Parathyroid adenoma (tissue), 2 donors: ENCODE data around the gene WDR13.
A peak's percentile ranks its signal among the peaks of the same experiment; 100 is the strongest.
"Not testable (repeated sequence)": the region's sequence is repeated elsewhere in the genome, so short reads cannot be mapped to it uniquely, and the experiment has no call there.

ENCODE experiments used
- H2AFZ ChIP-seq: fragments of 300-600 bp; sonication (generic); one replicate; pipeline ENCODE4 v1.7.0; 2017; ENCODE audit warnings: antibody characterized with exemption, mild to moderate bottlenecking
- H3K27ac ChIP-seq: fragments of 300-600 bp; sonication (generic); one replicate; pipeline ENCODE4 v1.7.0; 2017
- H3K27me3 ChIP-seq: fragments of 300-600 bp; sonication (generic); one replicate; pipeline ENCODE4 v1.7.0; 2017; ENCODE audit warnings: low read length; ENCODE audit not compliant: control insufficient read depth, insufficient read depth
- H3K36me3 ChIP-seq: fragments of 300-600 bp; sonication (generic); one replicate; pipeline ENCODE4 v1.7.0; 2017; ENCODE audit warnings: low read length; ENCODE audit not compliant: control insufficient read depth, insufficient read depth
- H3K4me1 ChIP-seq: fragments of 300-600 bp; sonication (generic); one replicate; pipeline ENCODE4 v1.7.0; 2017; ENCODE audit warnings: control low read depth
- H3K4me2 ChIP-seq: fragments of 300-600 bp; sonication (generic); one replicate; pipeline ENCODE4 v1.7.0; 2017; ENCODE audit warnings: low read length
- H3K4me3 ChIP-seq: fragments of 300-600 bp; sonication (generic); one replicate; pipeline ENCODE4 v1.7.0; 2017; ENCODE audit warnings: low read depth, low read length
- H3K79me2 ChIP-seq: fragments of 300-600 bp; sonication (generic); one replicate; pipeline ENCODE4 v1.7.0; 2017; ENCODE audit warnings: control low read depth
- H3K9ac ChIP-seq: fragments of 300-600 bp; sonication (generic); one replicate; pipeline ENCODE4 v1.7.0; 2017; ENCODE audit warnings: mild to moderate bottlenecking
- H3K9me3 ChIP-seq: fragments of 300-600 bp; sonication (generic); one replicate; pipeline ENCODE4 v1.7.0; 2017; ENCODE audit warnings: low read length; ENCODE audit not compliant: control insufficient read depth
- CTCF ChIP-seq: fragments of 300-600 bp; sonication (generic); IDR thresholded peaks from one replicate; pipeline ENCODE4 v1.7.0; 2017; ENCODE audit warnings: antibody characterized with exemption, mild to moderate bottlenecking
- donor health status: primary hyperparathyroidism.

The WDR13 gene

GRCh38 chrX:48636301-48636700, 39.0 kb downstream of the WDR13 start:
- H2AFZ ChIP-seq = no peak overlapping the region
- H3K79me2 ChIP-seq = no peaks in the 10 kb centered on the region
- no peak overlapping the region for H3K4me3 ChIP-seq
- H3K27ac ChIP-seq = no peak overlapping the region
- no peak for TF ChIP-seq CTCF
- no peaks in the 10 kb centered on the region for H3K27me3 ChIP-seq
- no peaks in the 10 kb centered on the region for H3K36me3 ChIP-seq
- no peak overlapping the region for H3K4me2 ChIP-seq
- H3K9me3 ChIP-seq = no peaks in the 10 kb centered on the region
- no peaks in the 10 kb centered on the region for H3K4me1 ChIP-seq
- H3K9ac ChIP-seq = no peak overlapping the region

- no peak for TF ChIP-seq CTCF
- Histone ChIP-seq H3K4me3 (no peak overlapping the region), H3K36me3 (no peaks in the 10 kb centered on the region), H3K4me1 (no peaks in the 10 kb centered on the region), H3K4me2 (no peak overlapping the region), H3K9ac (no peak overlapping the region), H3K79me2 (no peaks in the 10 kb centered on the region), H3K27me3 (no peaks in the 10 kb centered on the region), H3K9me3 (no peaks in the 10 kb centered on the region), H2AFZ (no peak overlapping the region), H3K27ac (no peak overlapping the region)
These were observed 39.5 kb downstream of the WDR13 start for GRCh38 chrX:48636776-48637175.

- H3K36me3 ChIP-seq = no peaks in the 10 kb centered on the region
- no peaks in the 10 kb centered on the region for H3K27me3 ChIP-seq
- H3K4me1 ChIP-seq = no peaks in the 10 kb centered on the region
- no peaks in the 10 kb centered on the region for H3K9me3 ChIP-seq
- no peak overlapping the region for H3K4me3 ChIP-seq
- TF ChIP-seq CTCF = no peak
- no peak overlapping the region for H3K27ac ChIP-seq
- H3K79me2 ChIP-seq = no peaks in the 10 kb centered on the region
- H3K9ac ChIP-seq = no peak overlapping the region
- H3K4me2 ChIP-seq = no peak overlapping the region
- H2AFZ ChIP-seq = no peak overlapping the region
These were observed 48.4 kb downstream of the WDR13 start for GRCh38 chrX:48645669-48646068.

DNA sequence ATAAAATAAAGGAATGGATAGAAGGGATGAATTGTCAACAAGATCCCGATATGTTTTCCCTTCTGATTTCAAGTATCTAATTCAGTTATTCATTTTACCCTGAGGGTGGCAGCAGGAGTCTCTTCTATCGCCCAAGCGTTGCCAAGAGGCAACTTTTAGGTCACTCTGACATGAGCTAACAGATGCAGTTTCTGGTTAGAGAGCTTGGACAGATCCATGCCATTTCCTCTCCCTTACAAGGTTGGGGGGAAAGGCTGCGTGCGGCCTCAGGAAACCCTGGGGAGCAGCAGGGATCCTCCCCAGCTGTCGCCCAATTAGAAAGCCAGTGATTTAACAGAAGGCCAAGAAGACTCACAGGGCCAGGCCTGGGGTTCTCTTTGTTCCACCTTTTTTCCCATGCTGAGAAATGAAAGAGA, 51.1 kb downstream of the WDR13 start:
- Histone ChIP-seq H3K4me3 (no peak overlapping the region), H3K4me1 (no peaks in the 10 kb centered on the region), H3K9ac (no peak overlapping the region), H3K36me3 (no peaks in the 10 kb centered on the region), H3K4me2 (no peak overlapping the region), H2AFZ (no peak overlapping the region), H3K79me2 (no peaks in the 10 kb centered on the region), H3K27me3 (no peaks in the 10 kb centered on the region), H3K27ac (no peak overlapping the region), H3K9me3 (no peaks in the 10 kb centered on the region)
- TF ChIP-seq CTCF = peak; percentile 25

GRCh38 chrX:48649102-48649501, 51.8 kb downstream of the WDR13 start:
- no peaks in the 10 kb centered on the region for H3K9me3 ChIP-seq
- no peak overlapping the region for H2AFZ ChIP-seq
- no peak for TF ChIP-seq CTCF
- no peak overlapping the region for H3K27ac ChIP-seq
- H3K9ac ChIP-seq = no peak overlapping the region
- H3K4me1 ChIP-seq = no peaks in the 10 kb centered on the region
- H3K36me3 ChIP-seq = no peaks in the 10 kb centered on the region
- H3K79me2 ChIP-seq = no peaks in the 10 kb centered on the region
- H3K27me3 ChIP-seq = no peaks in the 10 kb centered on the region
- H3K4me2 ChIP-seq = no peak overlapping the region
- no peak overlapping the region for H3K4me3 ChIP-seq

- H3K4me1 ChIP-seq, H3K36me3 ChIP-seq, H3K27me3 ChIP-seq, H3K9me3 ChIP-seq, H3K27ac ChIP-seq, H3K79me2 ChIP-seq, H2AFZ ChIP-seq, H3K4me3 ChIP-seq, H3K9ac ChIP-seq, H3K4me2 ChIP-seq: not testable (repeated sequence)
These were observed 54.8 kb downstream of the WDR13 start for GRCh38 chrX:48652055-48652579.

DNA sequence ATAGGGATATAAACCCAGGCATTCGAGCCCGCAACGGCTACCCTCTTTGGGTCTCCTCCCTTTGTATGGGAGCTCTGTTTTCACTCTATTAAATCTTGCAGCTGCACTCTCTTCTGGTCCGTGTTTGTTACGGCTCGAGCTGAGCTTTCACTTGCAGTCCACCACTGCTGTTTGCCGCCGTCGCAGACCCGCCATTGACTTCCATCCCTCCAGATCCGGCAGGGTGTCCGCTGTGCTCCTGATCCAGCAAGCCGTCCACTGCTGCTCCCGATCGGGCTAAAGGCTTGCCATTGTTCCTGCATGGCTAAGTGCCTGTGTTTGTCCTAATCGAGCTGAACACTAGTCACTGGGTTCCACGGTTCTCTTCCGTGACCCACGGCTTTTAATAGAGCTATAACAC, 57.5 kb downstream of the WDR13 start:
- not testable (repeated sequence) for H3K4me2 ChIP-seq, H3K79me2 ChIP-seq, H3K9ac ChIP-seq, H3K27me3 ChIP-seq, H2AFZ ChIP-seq, H3K9me3 ChIP-seq, H3K27ac ChIP-seq, H3K4me1 ChIP-seq, H3K36me3 ChIP-seq, H3K4me3 ChIP-seq
